IPS-20b (cell line): Measurements from ENCODE around the gene MIER2.
"Not testable (repeated sequence)": the region's sequence is repeated elsewhere in the genome, so short reads cannot be mapped to it uniquely, and the experiment has no call there.

Experiments used
- H3K27ac ChIP-seq: one replicate; pipeline ENCODE4 v1.5.1; 2013; ENCODE audit warnings: low read length
- H3K27me3 ChIP-seq: 2 replicates; pipeline ENCODE4 v1.6.1; 2013; ENCODE audit warnings: mild to moderate bottlenecking, low read length, inconsistent platforms; ENCODE audit not compliant: insufficient read depth
- H3K36me3 ChIP-seq: 2 replicates; pipeline ENCODE4 v1.6.1; 2013; ENCODE audit warnings: low read depth, mild to moderate bottlenecking, inconsistent platforms, low read length, moderate library complexity; ENCODE audit not compliant: insufficient read depth
- H3K4me1 ChIP-seq: 2 replicates; pipeline ENCODE4 v1.6.1; 2013; ENCODE audit warnings: mild to moderate bottlenecking, control low read depth, inconsistent platforms, low read length, moderate library complexity; ENCODE audit not compliant: insufficient read depth
- H3K4me3 ChIP-seq: 2 replicates; pipeline ENCODE4 v1.5.1; 2013; ENCODE audit warnings: mild to moderate bottlenecking, low read length, inconsistent platforms
- H3K9ac ChIP-seq: 2 replicates; pipeline ENCODE4 v1.6.1; 2013; ENCODE audit warnings: low read depth, mild to moderate bottlenecking, inconsistent platforms, low read length, moderate library complexity
- H3K9me3 ChIP-seq: 2 replicates; pipeline ENCODE4 v1.6.1; 2013; ENCODE audit warnings: mild to moderate bottlenecking, low read depth, low read length, inconsistent platforms; ENCODE audit not compliant: insufficient read depth

MIER2 gene

DNA sequence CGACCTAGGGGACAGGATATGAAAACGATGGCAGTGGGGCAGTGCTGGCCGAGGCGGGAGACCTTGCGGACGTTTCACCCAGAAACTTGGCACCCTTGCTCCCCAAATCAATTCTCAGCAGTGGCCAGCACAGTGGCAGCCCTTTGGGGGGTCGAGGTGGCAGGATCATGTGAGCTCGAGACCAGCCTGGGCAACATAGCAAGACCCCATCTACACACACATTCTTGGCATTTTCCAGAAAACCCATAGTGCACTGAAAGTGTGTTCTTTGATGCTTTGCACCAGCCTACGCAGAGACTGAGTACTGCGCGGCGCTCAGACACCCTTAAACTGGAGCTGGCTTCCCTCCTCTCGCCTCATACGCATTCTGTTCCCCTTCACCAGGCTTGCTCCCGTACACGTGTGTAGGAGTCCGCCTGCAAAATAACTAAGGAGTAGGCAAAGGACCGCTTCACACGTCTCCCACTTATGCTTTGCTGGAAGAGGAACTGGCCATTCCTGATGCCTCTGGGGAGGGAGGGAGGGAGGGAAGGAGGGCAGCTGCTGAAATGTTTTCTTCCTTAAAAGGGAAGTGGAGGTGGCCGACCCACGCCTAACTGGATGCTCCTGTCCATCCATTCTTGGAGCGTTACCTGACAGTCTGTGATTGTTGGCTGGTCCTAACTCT is 23.5 kb upstream of the MIER2 start:
- H3K36me3 ChIP-seq: no peaks in the 10 kb centered on the region
- H3K9me3 ChIP-seq: no peaks in the 10 kb centered on the region
- no peak overlapping the region for H3K9ac ChIP-seq
- no peaks in the 10 kb centered on the region for H3K27me3 ChIP-seq
- no peaks in the 10 kb centered on the region for H3K4me1 ChIP-seq
- H3K27ac ChIP-seq: no peak overlapping the region
- no peak overlapping the region for H3K4me3 ChIP-seq

DNA sequence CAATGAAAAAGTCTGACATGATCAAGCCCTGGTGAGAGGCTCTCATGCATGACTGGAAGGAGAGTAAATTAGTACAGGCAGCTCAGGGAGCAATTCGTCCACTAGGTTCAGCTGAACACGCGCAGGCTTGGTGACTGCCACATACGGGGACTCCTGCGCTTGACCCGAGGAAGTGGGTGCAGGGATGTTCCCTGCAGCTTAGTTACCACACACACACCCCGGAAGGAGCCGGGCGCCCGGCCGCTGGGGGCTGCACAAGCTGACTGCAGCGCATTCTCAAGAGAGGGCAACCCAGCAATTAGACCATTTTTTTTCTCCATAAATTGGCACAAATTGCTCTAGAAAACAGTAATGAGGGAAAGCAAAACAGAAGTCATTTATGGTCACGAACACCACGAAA is 23.0 kb upstream of the MIER2 start:
- Histone ChIP-seq H3K27me3 (no peaks in the 10 kb centered on the region), H3K9ac (no peak overlapping the region), H3K9me3 (no peaks in the 10 kb centered on the region), H3K4me1 (no peaks in the 10 kb centered on the region), H3K27ac (no peak overlapping the region), H3K36me3 (no peaks in the 10 kb centered on the region), H3K4me3 (no peak overlapping the region)

DNA sequence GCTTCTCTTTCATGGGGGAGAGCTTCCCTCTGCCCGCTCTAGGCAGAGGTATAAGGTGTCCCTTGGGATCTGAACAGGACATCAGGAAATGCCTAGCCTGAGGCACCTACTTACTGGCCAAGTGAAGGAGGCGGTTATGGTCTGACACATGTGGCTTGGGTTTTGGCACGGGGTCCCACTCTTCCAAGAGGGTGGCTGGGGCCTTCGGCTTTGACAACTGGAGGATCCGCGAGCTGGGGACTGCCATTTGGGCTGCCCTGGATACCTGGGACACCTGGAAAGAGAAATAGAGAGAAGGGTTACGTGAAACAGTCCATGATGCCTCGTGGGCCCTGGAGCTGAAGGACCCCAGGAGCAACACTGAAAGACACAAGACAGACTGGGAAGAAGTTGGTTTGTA is 22.4 kb upstream of the MIER2 start:
- H3K4me3 ChIP-seq: no peak overlapping the region
- H3K9me3 ChIP-seq: no peaks in the 10 kb centered on the region
- H3K4me1 ChIP-seq: no peaks in the 10 kb centered on the region
- H3K36me3 ChIP-seq: no peaks in the 10 kb centered on the region
- no peak overlapping the region for H3K27ac ChIP-seq
- H3K9ac ChIP-seq: no peak overlapping the region
- H3K27me3 ChIP-seq: no peaks in the 10 kb centered on the region

DNA sequence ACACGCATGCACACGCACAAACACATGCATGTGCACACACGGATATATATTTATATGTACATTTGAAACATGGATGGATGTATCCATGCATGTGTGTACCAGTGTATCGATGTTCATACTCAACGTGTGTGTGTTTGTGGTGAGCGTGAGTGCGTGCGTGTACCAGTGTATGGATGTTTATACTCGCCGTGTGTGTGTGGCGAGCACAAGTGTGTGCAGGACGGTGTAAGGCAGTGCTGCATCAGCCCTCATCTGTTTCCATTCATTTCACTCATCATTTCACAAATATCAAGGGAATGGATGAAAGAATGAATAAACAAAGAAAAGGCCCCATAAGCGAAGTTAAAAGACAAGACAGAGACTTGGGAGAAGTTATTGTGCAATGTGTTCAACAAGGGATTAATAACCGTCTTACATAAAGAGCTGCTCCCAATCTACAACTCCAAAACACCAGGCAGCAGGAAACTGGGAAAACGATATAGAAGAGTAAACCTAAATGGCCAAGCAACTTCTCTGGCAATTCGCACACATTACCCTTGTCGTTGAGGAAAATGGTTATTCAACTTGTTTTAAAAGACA is 21.7 kb upstream of the MIER2 start:
- H3K4me1 ChIP-seq: no peaks in the 10 kb centered on the region
- H3K27ac ChIP-seq: no peak overlapping the region
- no peaks in the 10 kb centered on the region for H3K9me3 ChIP-seq
- H3K27me3 ChIP-seq: no peaks in the 10 kb centered on the region
- H3K4me3 ChIP-seq: no peak overlapping the region
- H3K9ac ChIP-seq: no peak overlapping the region
- no peaks in the 10 kb centered on the region for H3K36me3 ChIP-seq

DNA sequence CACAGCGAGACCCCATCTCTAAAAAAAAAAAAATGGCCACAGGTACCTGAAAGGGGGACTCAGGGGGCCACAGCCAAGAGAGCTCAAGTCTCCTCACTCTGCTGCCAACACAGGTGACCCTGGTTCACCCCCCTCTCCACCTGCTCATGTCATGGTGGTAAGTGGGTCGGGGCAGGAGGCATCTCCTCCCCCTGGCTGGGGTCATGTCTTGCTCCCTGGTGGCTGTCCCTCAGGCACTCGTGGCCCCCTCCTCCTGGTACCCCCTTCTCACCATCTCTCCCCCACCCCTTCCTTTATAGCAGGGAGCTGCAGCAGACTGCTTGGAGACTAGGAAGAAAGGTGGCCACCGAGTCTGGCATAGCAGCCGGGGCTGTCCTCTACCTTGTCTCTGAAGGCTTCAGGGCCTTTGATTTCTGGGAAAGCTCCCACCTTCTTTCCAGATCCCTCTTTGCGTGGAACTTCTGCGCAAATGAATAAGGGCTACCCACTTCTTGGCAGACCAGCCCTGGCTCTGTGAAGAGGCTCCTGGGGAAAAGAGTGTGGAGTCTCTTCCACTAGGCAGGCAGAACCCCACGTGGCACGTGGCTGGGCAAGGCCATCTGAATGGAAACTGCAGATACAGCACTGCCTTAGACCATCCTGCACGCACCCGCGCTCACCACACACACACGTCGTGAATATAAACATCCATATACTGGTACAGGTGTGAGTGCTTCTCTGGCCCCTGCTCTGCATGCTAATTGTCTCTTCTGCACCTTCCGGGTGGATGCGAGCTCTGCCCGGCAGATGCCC is 20.1 kb upstream of the MIER2 start:
- H3K4me1 ChIP-seq: no peaks in the 10 kb centered on the region
- H3K27me3 ChIP-seq: no peaks in the 10 kb centered on the region
- H3K27ac ChIP-seq: no peak overlapping the region
- no peak overlapping the region for H3K4me3 ChIP-seq
- no peaks in the 10 kb centered on the region for H3K36me3 ChIP-seq
- no peaks in the 10 kb centered on the region for H3K9me3 ChIP-seq
- H3K9ac ChIP-seq: no peak overlapping the region

DNA sequence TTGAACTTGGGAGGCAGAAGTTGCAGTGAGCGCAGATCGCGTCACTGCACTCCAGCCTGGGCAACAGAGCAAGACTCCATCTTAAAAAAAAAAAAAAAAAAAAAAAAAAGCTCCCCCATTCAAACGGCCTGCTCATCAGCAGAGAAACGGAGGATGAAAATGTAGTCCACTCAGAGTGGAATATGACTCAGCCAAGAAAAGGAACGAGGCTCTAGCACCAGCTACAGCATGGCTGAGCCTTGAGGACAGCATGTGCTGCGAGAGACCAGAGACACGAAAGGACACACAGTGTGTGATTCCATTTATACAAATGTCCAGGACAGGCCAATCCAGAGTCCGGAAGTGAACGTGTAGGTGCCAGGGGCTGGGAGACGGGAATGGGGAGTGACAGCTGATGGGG is 18.1 kb upstream of the MIER2 start:
- no peak overlapping the region for H3K9ac ChIP-seq
- H3K9me3 ChIP-seq: no peaks in the 10 kb centered on the region
- no peak overlapping the region for H3K4me3 ChIP-seq
- H3K27ac ChIP-seq: no peak overlapping the region
- no peaks in the 10 kb centered on the region for H3K36me3 ChIP-seq
- no peaks in the 10 kb centered on the region for H3K27me3 ChIP-seq
- no peaks in the 10 kb centered on the region for H3K4me1 ChIP-seq

DNA sequence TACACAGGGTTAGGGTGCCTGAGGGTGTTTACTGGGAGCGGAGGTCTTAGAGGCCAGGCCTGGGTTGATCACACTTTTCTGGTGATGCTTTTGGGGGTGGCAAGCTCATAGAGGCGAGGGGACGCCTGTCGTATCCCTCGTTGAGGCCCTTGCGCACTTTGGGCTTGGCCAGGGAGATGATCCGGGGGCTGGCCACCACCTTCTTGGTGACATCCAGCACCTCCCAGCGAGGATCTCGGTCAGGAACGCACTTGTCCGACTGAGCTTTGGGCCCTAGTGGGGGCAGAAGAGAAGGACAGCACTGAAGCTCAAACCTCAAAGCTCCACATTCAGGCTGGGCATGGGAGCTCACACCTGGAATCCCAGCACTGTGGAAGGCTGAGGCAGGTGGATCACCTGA is 17.6 kb upstream of the MIER2 start:
- H3K9me3 ChIP-seq: no peaks in the 10 kb centered on the region
- H3K27ac ChIP-seq: no peak overlapping the region
- H3K36me3 ChIP-seq: no peaks in the 10 kb centered on the region
- H3K9ac ChIP-seq: no peak overlapping the region
- H3K4me1 ChIP-seq: no peaks in the 10 kb centered on the region
- H3K4me3 ChIP-seq: no peak overlapping the region
- H3K27me3 ChIP-seq: no peaks in the 10 kb centered on the region

DNA sequence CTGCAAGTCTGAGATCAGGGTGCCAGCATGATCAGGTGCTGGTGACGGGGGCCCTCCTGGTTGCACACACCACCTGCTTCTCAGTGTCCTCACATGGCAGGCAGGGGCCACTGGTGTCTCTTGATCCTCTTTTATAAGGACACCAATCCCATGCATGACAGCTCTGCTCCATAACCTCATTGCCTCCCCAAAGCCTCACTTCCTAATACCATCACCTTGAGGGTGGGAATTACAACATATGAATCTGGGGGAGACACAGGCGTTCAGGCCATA is 15.0 kb upstream of the MIER2 start:
- Histone ChIP-seq H3K36me3 (no peaks in the 10 kb centered on the region), H3K9ac (no peak overlapping the region), H3K9me3 (no peaks in the 10 kb centered on the region), H3K27ac (no peak overlapping the region), H3K27me3 (no peaks in the 10 kb centered on the region), H3K4me3 (no peak overlapping the region), H3K4me1 (no peaks in the 10 kb centered on the region)

DNA sequence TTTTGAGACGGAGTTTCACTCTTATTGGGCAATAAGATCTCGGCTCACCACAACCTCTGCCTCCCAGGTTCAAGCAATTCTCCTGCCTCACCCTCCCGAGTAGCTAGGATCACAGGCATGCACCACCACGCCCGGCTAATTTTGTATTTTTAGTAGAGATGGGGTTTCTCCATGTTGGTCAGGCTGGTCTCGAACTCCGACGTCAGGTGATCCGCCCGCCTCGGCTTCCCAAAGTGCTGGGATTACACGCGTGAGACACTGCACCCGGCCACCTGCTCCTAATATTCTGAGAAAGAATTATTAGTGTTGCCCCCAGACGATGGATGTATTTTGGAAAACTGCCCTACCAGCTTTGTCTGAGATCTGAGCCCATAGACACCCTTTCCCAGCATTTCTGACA is 10.9 kb upstream of the MIER2 start:
- not testable (repeated sequence) for H3K9ac ChIP-seq, H3K4me3 ChIP-seq, H3K36me3 ChIP-seq, H3K9me3 ChIP-seq, H3K27me3 ChIP-seq, H3K4me1 ChIP-seq, H3K27ac ChIP-seq

DNA sequence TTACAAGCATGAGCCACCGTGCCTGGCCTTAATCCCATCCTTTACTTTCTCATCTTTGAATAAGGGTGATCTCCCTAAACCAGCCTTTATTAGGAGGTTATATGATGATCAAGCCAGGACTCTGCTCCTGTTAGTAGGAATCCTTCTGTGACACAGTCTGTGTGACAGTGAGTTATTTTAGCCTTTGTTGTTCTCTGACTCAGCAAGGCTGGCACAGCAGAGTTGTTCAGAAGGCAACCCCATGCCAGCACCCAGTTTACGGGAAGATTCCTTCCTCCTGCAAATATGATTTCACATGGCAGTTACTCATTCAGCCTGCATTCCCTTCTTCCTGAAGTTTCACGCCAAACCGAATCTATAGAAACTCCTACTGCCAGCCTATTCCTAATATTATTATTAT is 10.5 kb upstream of the MIER2 start:
- Histone ChIP-seq H3K4me3 (no peak overlapping the region), H3K27ac (no peak overlapping the region), H3K27me3 (no peaks in the 10 kb centered on the region), H3K9ac (no peak overlapping the region), H3K9me3 (peaks cover 3% of the 10 kb centered on the region), H3K4me1 (no peaks in the 10 kb centered on the region), H3K36me3 (no peaks in the 10 kb centered on the region)

DNA sequence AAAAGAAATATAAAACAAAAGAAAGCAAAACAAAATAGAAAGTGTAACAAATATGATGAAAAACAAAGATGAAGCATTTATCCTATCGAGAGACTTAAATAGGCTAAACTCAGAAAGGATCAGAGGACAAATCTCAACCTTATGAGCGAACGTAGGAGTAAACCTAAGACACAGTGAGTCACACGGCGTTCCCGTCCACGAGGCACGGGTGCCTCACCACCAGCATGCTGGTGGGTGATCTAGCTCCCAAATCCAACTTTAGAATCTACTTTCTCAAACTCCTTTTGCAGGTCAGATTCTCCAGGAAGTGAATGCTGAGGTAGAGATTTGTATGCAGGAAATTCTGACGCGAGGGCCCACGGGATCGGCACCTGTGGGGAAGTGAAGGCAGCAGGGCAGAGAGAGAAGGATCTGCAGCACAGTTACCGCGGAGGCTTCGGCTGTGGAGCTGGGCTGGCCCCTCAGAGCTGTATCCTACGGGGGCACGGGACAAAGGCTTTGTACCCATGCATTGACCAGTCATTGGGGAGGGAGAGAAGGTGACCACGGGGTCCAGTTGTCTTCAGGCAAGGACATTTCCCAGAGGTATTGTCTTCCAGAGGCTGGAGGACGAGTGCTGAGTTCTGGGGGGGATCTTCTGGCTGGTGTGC is 7.5 kb upstream of the MIER2 start:
- H3K4me1 ChIP-seq: no peaks in the 10 kb centered on the region
- H3K27me3 ChIP-seq: no peaks in the 10 kb centered on the region
- no peak overlapping the region for H3K4me3 ChIP-seq
- no peaks in the 10 kb centered on the region for H3K36me3 ChIP-seq
- peaks cover 3% of the 10 kb centered on the region for H3K9me3 ChIP-seq
- H3K9ac ChIP-seq: no peak overlapping the region
- H3K27ac ChIP-seq: no peak overlapping the region
